Measurements from ENCODE around the gene STIM2.

STIM2 gene

DNA sequence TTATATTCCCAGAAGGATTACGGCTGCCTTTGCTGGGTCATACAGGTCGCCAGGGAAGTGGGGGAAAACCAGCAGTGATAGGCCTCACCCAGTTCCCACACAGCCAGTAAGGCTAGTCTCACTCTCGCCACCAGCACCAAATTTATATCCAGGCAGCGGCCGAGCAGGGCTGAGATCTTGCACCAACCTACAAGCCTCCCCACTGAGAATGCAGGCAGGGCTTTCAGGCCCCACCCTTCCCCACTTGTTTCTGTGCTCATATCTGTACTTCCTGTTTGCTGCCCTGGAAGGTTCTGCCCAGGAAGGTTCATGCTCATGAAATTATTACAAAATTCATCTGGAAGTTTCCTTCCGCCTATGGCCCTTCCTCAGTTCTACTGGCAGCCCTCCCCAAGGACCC is 179.7 kb downstream of the STIM2 start:
- no peak for DNase-seq (ENCODE audit: low spot score)

DNA sequence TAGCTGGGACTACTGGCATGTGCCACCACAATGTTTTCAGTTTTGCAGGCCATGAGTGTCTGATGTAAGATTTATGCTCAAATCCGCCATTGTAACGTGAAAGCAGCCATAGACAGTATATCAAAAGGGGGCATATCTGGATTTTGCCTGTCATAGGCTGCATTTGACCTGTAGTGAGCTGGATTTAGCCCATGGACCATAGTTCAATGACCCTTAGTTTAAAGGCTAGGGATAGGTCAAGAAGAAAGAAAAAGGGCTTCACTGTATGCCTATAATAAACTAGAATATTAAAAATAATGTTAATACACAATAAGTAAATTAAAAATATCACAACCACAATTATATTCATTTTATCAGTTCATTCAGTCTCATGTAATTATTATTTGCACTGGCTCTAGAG is 181.8 kb downstream of the STIM2 start:
- no peak for DNase-seq (ENCODE audit: low spot score)

DNA sequence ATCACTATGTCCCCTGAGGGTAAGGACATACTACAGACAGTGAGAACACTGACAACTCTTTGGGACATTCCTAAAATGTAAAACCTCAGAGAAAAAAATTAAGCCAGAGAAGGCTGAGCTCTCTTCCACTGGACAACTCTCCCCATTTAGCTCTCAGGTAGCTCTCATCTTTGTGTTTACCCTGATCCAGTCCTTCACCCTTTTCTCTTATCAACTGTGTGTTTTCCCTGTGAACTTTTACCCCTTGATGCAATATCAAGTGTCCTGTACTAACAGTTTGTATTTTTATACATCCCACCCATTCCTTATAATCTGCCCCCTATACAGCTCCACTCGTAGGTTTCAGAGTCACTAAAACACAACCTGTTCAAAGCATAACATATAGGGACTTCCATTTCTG is 182.6 kb downstream of the STIM2 start:
- no peak for DNase-seq (ENCODE audit: low spot score)

DNA sequence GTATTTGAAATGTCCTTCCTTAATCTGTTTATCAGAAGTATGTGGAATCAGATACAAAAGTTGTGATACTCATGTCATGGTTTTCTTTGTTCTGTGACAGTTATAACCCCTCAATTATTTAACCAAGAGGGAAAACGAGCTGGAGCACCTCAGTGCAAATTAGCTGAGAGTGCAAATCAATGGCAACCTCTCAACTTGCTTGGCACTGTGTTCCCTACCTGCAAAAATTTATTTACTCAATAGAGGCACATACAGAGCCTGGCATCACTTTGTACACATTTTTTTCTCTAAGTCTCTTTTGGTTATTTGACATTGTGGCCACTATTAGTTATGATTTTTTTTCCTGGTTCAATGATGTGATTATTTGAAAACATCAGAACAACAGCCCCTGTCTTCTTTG is 186.2 kb downstream of the STIM2 start:
- no peak for DNase-seq (ENCODE audit: low spot score)

DNA sequence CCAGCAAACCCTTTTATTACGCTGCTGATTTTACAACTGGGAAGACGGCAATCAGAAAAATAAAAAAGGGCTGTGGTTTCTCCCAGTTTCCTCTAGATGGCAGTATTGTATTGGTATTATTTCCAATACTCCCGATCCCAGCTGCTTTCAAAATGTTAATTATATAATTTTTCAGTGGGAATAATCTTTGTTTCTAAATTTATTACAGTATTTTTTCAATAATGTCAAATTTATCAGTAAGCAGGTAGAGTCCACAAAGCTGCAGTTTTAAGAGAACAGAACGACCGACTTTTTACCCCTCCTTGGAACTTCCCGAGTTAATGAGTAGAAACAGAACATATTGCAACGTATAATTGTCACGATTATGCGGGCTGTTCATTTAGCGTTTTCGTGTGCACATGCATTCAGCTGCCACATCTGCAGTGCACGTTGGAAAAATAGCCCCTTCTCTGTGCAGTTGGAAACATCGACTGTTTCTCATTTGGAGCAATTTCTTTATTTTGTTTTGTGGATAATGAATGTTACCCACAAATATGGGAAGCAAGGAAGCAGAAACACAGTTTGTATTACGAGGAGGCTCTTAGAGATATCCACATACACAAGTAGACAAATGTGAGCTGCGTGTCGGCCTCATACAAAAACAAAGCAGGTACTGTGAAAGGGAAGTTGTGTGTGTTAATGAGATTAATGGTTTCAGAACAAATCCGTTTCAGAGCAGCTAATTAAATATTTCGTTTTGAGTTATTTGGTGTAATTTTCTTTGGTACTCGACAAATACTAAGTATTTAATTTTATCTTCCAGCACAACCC is 188.0 kb downstream of the STIM2 start:
- no peak for DNase-seq (ENCODE audit: low spot score)

DNA sequence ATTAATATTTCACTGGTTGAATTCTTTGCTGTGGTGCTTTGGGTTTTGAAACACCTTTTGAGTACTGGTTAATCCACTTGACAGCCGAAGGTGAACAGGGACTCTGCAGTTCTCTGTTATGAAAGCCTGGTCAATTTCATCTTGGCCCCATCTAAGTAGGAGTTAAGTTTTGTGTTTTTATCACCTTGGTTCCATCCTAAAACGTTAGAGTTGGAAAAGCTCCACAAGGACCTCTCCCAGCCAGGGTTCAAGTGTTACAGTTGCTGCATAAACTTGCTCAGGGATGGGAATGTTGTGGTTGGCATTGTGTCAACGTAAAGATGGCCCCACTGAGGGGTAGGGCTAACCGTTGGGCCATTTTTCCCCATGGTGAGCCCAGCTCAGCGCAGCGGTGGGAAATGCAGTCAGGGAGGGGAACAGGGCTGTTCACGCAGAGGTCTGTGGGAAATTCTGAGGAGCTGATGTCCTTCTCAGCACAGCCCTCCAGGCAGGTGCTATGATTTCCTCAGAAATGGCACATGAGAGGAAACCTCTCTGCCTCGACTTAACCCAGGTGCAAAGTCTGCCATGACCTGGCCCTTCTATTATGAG is 188.7 kb downstream of the STIM2 start:
- DNase-seq (ENCODE audit: low spot score), result no peak

DNA sequence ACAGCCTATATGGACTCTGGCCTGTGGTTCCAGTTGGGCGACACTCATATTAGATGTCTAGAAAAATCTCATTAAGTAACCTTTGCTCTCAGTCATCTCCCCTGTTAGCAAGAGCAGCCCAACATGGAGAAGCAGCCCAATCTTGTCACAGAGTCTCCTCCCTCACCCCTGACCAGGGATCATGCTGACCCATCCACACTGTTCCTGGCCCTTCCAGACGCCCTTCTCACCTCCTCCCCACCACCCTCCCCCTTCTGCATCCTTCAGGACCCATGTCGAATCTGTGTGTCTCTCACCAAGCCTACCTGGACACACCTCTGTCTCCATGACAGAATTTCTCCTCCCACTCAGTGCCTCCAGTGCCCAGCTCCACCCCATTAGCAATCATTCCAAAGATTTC is 190.1 kb downstream of the STIM2 start:
- no peak for DNase-seq (ENCODE audit: low spot score)

DNA sequence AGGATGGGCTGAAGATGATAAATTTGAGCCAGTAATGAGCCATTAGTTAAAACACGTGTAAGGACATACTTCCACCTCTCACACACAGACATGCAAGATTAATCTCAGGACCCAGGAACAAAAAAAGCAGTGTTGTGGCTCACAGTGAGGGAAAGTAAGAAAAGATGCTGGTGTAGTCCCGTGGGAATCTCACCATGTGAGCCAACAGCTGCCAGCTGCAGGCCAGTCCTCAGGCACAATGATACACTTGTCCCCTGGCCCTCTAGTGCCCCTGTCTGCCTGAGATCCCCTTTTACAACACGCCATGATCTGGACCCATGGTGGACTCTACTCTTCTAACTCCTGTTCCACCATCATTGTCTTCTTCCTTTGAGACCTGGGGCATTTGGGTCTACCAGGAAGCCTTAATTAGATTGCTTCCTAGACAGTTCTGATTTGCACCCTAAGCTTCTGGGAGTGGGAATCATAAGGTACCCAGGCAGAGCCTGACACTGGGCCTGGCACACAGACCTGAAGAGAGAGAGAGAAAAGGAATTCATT is 194.7 kb downstream of the STIM2 start:
- no peak for DNase-seq (ENCODE audit: low spot score)

DNA sequence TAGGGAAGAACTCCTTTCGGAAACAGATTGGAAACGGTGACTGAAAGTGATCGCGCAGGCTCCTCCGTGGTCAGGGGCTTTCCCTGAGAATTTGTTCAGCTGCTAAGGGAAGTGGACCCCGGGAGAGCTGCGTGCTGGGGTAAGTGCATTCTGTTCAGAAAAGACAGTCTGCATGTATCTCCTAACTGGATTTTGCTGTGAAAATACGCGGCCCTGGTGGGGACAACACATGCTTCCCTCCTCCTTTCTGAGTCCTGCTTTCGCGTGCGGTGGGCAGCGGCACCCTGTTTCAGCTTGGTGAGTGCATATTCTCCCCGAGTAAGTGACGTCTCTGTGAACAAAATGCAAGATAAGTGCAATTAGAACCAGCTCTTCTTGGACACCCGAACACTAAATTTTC is 195.6 kb downstream of the STIM2 start:
- DNase-seq (ENCODE audit: low spot score), result no peak

DNA sequence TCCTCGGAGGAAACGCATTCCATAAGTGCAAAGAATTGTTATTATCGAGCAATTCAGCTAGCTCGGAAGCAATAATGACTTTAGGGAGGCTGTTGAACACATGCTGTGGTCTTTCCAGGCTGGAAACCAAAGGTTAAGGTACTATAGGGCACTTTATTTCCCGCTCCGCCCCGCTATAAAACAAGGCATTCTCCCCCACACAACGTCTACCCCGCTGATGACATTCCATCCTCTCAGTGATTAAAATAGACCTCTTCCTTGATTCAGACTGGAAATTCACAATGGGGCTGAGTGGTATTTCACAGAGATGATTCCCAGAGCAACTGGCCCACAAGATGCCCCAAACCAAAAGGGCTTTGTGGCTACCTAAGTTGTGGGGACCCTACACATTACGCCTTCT is 196.4 kb downstream of the STIM2 start:
- no peak for DNase-seq (ENCODE audit: low spot score)

DNA sequence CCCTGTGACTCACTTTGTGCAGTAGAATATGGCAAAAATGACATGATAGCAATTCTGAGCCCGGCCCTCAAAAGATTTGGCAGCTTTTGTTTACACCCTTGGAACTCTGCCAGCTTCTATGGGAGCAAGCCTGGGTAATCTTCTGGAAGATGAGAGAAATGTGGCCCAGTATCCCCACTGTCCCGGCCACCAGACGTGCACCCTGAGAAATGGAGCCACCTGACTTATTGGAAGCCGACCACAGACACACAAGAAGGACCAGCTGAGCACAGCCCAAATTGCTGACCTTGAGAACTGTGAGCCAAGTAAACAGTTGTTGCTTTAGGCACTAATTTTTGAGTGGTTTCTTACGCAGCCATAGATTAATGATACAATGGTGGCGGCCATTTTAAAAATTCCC is 197.0 kb downstream of the STIM2 start:
- DNase-seq (ENCODE audit: low spot score), result no peak

DNA sequence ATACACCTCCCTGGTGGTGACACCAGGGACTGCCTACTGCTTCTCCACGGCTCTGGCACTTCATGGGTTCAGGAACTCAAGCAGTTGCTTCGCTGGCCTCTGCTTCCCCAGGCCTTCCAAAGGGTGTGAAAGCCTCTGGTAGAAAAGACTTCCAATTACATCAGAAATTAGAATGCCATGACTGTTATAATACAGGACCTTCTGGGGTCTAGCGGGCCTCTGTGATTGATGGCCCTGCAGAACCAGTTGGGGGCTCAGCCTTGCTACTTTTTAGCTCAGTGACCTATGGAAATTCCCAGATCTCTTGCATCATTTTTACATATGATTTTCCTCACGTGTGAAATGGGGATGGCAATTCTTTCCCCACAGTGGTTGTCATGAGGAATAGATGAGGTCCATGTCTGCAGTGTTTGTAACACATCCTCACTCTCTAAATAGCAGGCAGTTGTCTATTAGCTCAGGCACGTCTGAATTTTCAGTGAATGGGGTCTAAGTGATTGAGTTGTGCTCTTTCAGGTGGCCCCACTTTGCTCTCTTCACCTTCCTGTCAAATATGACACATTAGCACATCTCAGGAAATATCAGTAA is 198.3 kb downstream of the STIM2 start:
- no peak for DNase-seq (ENCODE audit: low spot score)

DNA sequence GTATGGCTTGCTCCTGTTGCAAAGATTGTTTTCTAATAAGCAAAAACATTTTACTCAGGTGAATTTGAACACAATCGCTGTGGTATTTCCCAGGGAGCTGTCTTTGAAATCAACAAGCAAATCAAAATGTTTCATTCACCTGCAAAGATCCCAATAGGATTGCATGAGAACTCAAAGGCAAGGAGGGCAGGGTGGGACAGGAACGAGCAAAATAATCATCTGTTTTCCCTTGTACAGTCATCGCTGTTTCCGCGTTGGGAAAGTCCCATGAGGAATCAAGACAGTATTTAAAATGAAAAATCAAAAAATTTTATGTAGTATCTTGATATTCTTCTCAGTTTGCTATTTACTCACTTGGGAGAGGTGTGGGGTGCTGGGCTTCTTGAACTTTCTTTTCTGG is 198.8 kb downstream of the STIM2 start:
- DNase-seq (ENCODE audit: low spot score), result no peak

DNA sequence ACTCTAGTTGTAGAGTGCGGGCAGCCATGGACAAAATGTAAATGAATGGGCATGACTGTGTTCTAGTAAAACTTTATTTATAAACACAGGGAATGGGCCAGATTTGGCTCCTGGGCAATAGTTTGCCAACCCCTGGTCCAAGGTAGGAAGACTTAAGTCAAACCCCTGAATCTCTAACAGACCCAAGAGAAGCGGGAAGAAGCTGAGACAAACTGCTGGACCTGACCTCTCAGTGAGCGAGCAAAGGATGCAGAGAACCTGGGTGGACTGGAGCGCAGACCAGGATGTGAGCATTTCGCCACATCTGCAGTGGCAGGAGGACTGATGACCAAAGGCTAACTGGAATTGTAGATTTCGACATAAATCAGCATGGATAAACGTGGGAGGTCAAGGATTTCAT is 201.6 kb downstream of the STIM2 start:
- DNase-seq (ENCODE audit: low spot score), result no peak

DNA sequence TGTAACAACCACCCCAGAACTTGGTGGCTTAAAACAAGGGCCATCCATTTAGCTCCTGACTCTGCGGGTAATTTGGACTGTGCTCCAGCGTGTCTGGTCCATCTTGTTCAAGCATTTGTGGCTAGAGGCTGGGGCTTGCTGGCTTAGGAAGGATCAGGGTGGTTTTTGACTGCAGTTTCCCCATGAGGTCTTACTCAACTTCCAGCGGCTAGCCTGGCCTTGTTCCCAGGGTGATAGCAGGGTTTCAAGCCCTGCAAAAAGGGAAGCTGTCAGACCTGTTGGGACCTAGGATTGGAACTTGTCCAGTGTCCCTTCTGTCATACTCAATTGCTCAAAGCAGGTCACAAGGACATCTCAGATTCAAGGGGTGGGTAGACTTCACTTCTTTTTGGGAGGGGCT is 205.9 kb downstream of the STIM2 start:
- no peak for DNase-seq (ENCODE audit: low spot score)

DNA sequence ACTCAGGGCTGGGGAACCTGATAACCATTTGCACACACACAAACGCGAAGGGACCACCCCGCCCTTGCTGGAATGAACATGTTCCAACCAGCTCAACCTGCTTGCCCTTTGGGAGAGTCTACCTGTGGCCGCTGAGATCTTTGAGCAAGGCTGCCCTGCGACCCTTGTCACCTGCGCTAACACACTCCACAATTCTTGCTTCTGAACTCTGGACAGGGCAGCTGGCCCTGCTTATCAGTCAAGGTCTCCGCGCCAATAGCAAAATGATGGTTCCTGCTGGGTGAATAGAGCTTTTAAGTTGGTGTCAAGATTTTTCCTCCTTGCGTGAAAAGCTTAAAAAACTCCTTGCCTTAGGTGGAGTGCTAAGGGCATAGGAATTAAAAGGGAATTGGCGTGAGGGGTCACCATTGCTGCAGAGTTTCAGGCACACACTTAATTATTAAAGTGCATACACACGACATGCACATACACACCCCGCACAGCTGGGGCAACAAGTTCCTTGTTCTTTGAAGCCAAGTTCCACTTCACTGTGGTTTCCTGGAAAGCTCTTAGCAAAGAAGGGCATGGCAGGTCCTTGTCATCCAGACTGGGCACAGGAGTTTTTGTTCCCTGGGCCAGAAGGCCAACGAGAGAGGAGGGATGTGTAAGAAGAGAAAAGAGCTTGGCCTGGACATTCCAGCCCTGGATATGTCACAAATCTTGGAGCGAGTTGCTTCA is 207.7 kb downstream of the STIM2 start:
- no peak for DNase-seq (ENCODE audit: low spot score)
